NCI-H82 treated with DMSO at 0.1 percent for 48 hours (cell line): Measurements from ENCODE around the gene FBN3.
"Not testable (repeated sequence)": the region's sequence is repeated elsewhere in the genome, so short reads cannot be mapped to it uniquely, and the experiment has no call there.

ENCODE experiments used
- DNase-seq: peaks from one replicate; lab custom pipeline; 2025; ENCODE audit not compliant: unreplicated experiment; lab: John Stamatoyannopoulos, UW

FBN3 gene

GRCh38 chr19:8149261-8150094 is at the start of gene FBN3:
FBN3 (minus strand) TSS chr19:8149592; CDS start chr19:8147480, 2,112 bp downstream.
- no peak for DNase-seq

- no peak for DNase-seq
These were observed 47.0 kb upstream of the FBN3 start for GRCh38 chr19:8196271-8196927.

GRCh38 chr19:8194528-8195267 is 45.3 kb upstream of the FBN3 start:
- no peak for DNase-seq

- DNase-seq, result no peak
These were observed 42.9 kb upstream of the FBN3 start for GRCh38 chr19:8192221-8192820.

- no peak for DNase-seq
These were observed 36.1 kb upstream of the FBN3 start for GRCh38 chr19:8185343-8186068.

- no peak for DNase-seq
These were observed 34.9 kb upstream of the FBN3 start for GRCh38 chr19:8184274-8184673.

- no peak for DNase-seq
These were observed 30.6 kb upstream of the FBN3 start for GRCh38 chr19:8180018-8180417.

GRCh38 chr19:8174706-8175105 is 25.3 kb upstream of the FBN3 start:
- no peak for DNase-seq

GRCh38 chr19:8168537-8168936 is 19.1 kb upstream of the FBN3 start:
- no peak for DNase-seq

- no peak for DNase-seq
These were observed 18.6 kb upstream of the FBN3 start for GRCh38 chr19:8167985-8168384.

GRCh38 chr19:8163759-8164158 is 14.4 kb upstream of the FBN3 start:
- no peak for DNase-seq

GRCh38 chr19:8161135-8161646 is 11.8 kb upstream of the FBN3 start:
- peak; percentile 66 for DNase-seq

GRCh38 chr19:8159322-8159721 is 9.9 kb upstream of the FBN3 start:
- not testable (repeated sequence) for DNase-seq

GRCh38 chr19:8158411-8159074 is 9.2 kb upstream of the FBN3 start:
- DNase-seq, result peak; percentile 76

GRCh38 chr19:8155318-8155717 is 5.9 kb upstream of the FBN3 start:
- no peak for DNase-seq

- DNase-seq, result not testable (repeated sequence)
These were observed 4.6 kb upstream of the FBN3 start for GRCh38 chr19:8154014-8154413.

GRCh38 chr19:8151767-8152035 is 2.3 kb upstream of the FBN3 start:
- no peak for DNase-seq

GRCh38 chr19:8150998-8151766 is 1.8 kb upstream of the FBN3 start:
- DNase-seq, result no peak

GRCh38 chr19:8150178-8150865 is 930 bp upstream of the FBN3 start:
- DNase-seq, result no peak
